ENCODE results near the gene TIA1.
"Not testable (repeated sequence)": the region's sequence is repeated elsewhere in the genome, so short reads cannot be mapped to it uniquely, and the experiment has no call there.

TIA1 gene

GRCh38 chr2:70192516-70192915, 55.9 kb downstream of the TIA1 start:
- TF ChIP-seq CTCF (conservative IDR thresholded peaks at IDR 0.05; ENCODE audit: low read depth, low read length): no peak
- no peak overlapping the region for H2AFZ ChIP-seq (ENCODE audit: low read depth)

GRCh38 chr2:70191244-70191735, 57.1 kb downstream of the TIA1 start:
- Histone ChIP-seq H4K20me1 (ENCODE audit: insufficient read depth) (no peaks in the 10 kb centered on the region), H3K4me1 (ENCODE audit: low read depth, poor library complexity, severe bottlenecking) (peaks cover 16% of the 10 kb centered on the region), H3K4me3 (IDR thresholded peaks at IDR 0.05; ENCODE audit: insufficient read depth, low read depth, low read length) (no peak overlapping the region), H3K36me3 (ENCODE audit: insufficient read depth) (no peaks in the 10 kb centered on the region), H3K27ac (peak overlapping the region; percentile 78; the same call in 1 of the 2 replicates), H2AFZ (ENCODE audit: low read depth) (peak overlapping the region; percentile 80), H3K4me2 (peak overlapping the region; percentile 85), H3K27me3 (ENCODE audit: insufficient read depth, low read depth) (no peaks in the 10 kb centered on the region), H3K79me2 (ENCODE audit: insufficient read depth, low read depth) (peaks cover 3% of the 10 kb centered on the region; the same call in 1 of the 2 replicates), H3K9ac (no peak overlapping the region; the same call in 1 of the 2 replicates)
- no peak for TF ChIP-seq CTCF (conservative IDR thresholded peaks at IDR 0.05; ENCODE audit: low read depth, low read length)

More at GRCh38 chr2:70192516-70192915, 55.9 kb downstream of the TIA1 start:
- H3K36me3 ChIP-seq (ENCODE audit: insufficient read depth): no peaks in the 10 kb centered on the region
- H3K79me2 ChIP-seq (ENCODE audit: insufficient read depth, low read depth): peaks cover 3% of the 10 kb centered on the region; the same call in 1 of the 2 replicates
- H3K4me3 ChIP-seq (IDR thresholded peaks at IDR 0.05; ENCODE audit: insufficient read depth, low read depth, low read length): no peak overlapping the region
- no peaks in the 10 kb centered on the region for H4K20me1 ChIP-seq (ENCODE audit: insufficient read depth)
- H3K9ac ChIP-seq: no peak overlapping the region
- peaks cover 16% of the 10 kb centered on the region for H3K4me1 ChIP-seq (ENCODE audit: low read depth, poor library complexity, severe bottlenecking)
- no peak overlapping the region for H3K27ac ChIP-seq
- no peak overlapping the region for H3K4me2 ChIP-seq
- H3K27me3 ChIP-seq (ENCODE audit: insufficient read depth, low read depth): no peaks in the 10 kb centered on the region

- no peaks in the 10 kb centered on the region for H4K20me1 ChIP-seq (ENCODE audit: insufficient read depth)
- H3K79me2 ChIP-seq (ENCODE audit: insufficient read depth, low read depth): peaks cover 3% of the 10 kb centered on the region; the same call in 1 of the 2 replicates
- peaks cover 16% of the 10 kb centered on the region for H3K4me1 ChIP-seq (ENCODE audit: low read depth, poor library complexity, severe bottlenecking)
- H3K9ac ChIP-seq: peak within 1 kb of the TSS; percentile 81
- peak within 1 kb of the TSS; percentile 85 for H3K4me2 ChIP-seq
- H3K27me3 ChIP-seq (ENCODE audit: insufficient read depth, low read depth): no peaks in the 10 kb centered on the region
- peak within 1 kb of the TSS; percentile 97 for H3K4me3 ChIP-seq (IDR thresholded peaks at IDR 0.05; ENCODE audit: insufficient read depth, low read depth, low read length)
- H2AFZ ChIP-seq (ENCODE audit: low read depth): peak within 1 kb of the TSS; percentile 80
- no peaks in the 10 kb centered on the region for H3K36me3 ChIP-seq (ENCODE audit: insufficient read depth)
- peak within 1 kb of the TSS; percentile 78 for H3K27ac ChIP-seq
- TF ChIP-seq CTCF (conservative IDR thresholded peaks at IDR 0.05; ENCODE audit: low read depth, low read length): no peak
These were observed 57.8 kb downstream of the TIA1 start, which contains the start of gene C2orf42 for GRCh38 chr2:70190418-70191243. C2orf42 (minus strand) TSS chr2:70191019; CDS start chr2:70181985, 9,034 bp downstream.

- Histone ChIP-seq H3K9ac (no peak overlapping the region), H3K36me3 (ENCODE audit: insufficient read depth) (no peaks in the 10 kb centered on the region), H3K4me2 (no peak overlapping the region), H3K79me2 (ENCODE audit: insufficient read depth, low read depth) (peaks cover 3% of the 10 kb centered on the region; the same call in 1 of the 2 replicates), H2AFZ (ENCODE audit: low read depth) (no peak overlapping the region), H3K27ac (no peak overlapping the region), H3K27me3 (ENCODE audit: insufficient read depth, low read depth) (no peaks in the 10 kb centered on the region), H3K4me1 (ENCODE audit: low read depth, poor library complexity, severe bottlenecking) (peaks cover 16% of the 10 kb centered on the region), H3K4me3 (IDR thresholded peaks at IDR 0.05; ENCODE audit: insufficient read depth, low read depth, low read length) (no peak overlapping the region), H4K20me1 (ENCODE audit: insufficient read depth) (no peaks in the 10 kb centered on the region)
- no peak for TF ChIP-seq CTCF (conservative IDR thresholded peaks at IDR 0.05; ENCODE audit: low read depth, low read length)
These were observed 60.0 kb downstream of the TIA1 start for GRCh38 chr2:70188460-70188859.

- not testable (repeated sequence) for H3K4me2 ChIP-seq; H3K79me2 ChIP-seq (ENCODE audit: insufficient read depth, low read depth); H3K4me3 ChIP-seq (IDR thresholded peaks at IDR 0.05; ENCODE audit: insufficient read depth, low read depth, low read length); H3K27me3 ChIP-seq (ENCODE audit: insufficient read depth, low read depth); H4K20me1 ChIP-seq (ENCODE audit: insufficient read depth); H2AFZ ChIP-seq (ENCODE audit: low read depth); H3K36me3 ChIP-seq (ENCODE audit: insufficient read depth); H3K27ac ChIP-seq; H3K9ac ChIP-seq
- peaks cover 16% of the 10 kb centered on the region for H3K4me1 ChIP-seq (ENCODE audit: low read depth, poor library complexity, severe bottlenecking)
These were observed 61.3 kb downstream of the TIA1 start for GRCh38 chr2:70187170-70187569.

Measured in KMS-11 (cell line).